Glomerular endothelial cell (primary cell): ENCODE measurements around the gene SMCO2. TPM values are rescaled to one million over a fixed set of nuclear protein-coding genes. Genes with fewer than 3 reads are reported as not detected.

Experiments
- DNase-seq: peaks from one replicate; pipeline ENCODE4 v3.0.0-alpha.2; 2011; ENCODE audit warnings: low read depth, low spot score; ENCODE audit errors: extremely low read depth
- total RNA-seq: library from RNA; depleted of rRNA; stranded (reverse); fragments of >200 nt; gene quantifications from 2 replicates; pipeline ENCODE4 v1.2.3, GENCODE V29; 2015

Gene SMCO2
- total RNA-seq, 1 donor from 2014 or later, result 0.88 TPM

DNA sequence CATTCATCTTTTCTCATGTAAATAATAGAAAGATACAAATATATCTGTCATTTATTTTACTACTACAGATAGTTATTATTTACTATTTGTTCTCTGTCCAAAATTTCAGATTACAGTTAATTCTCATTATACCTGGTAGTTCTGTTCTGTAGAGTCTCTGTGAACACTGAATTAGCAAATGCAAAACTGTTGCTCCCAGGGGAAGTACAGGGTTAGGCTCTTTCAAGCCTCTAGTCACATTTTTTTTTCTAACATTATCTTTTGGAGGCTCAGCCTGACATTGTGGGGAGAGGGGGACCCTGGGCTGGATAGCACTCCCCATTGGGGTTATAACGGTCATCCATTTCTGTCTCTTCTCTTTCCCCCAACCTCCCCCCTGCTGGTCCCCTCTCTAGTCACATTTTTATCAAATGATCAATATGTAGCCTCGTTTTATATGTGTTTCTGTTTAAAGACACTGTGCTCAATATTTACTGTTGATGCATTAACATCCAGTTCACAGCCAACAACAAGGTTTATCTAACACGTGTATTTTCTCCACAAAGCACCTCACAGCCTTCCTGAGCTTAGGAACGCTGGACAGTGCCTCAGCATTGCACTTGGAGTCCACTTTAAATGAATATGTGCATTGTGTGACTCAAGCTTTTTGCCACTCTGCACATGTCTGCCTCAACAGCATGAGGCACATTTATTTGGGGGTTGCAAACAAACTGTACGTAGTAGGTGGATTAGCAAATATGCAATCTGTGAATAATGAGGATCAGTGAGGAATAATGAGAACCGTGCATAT is 4.7 kb downstream of the SMCO2 start:
- DNase-seq, result no peak

GRCh38 chr12:27453421-27453820 is 6.9 kb downstream of the SMCO2 start:
- DNase-seq, result no peak

- no peak for DNase-seq
Observed at GRCh38 chr12:27455589-27455988, 9.1 kb downstream of the SMCO2 start.

GRCh38 chr12:27456618-27457017 is 10.1 kb downstream of the SMCO2 start:
- no peak for DNase-seq

DNA sequence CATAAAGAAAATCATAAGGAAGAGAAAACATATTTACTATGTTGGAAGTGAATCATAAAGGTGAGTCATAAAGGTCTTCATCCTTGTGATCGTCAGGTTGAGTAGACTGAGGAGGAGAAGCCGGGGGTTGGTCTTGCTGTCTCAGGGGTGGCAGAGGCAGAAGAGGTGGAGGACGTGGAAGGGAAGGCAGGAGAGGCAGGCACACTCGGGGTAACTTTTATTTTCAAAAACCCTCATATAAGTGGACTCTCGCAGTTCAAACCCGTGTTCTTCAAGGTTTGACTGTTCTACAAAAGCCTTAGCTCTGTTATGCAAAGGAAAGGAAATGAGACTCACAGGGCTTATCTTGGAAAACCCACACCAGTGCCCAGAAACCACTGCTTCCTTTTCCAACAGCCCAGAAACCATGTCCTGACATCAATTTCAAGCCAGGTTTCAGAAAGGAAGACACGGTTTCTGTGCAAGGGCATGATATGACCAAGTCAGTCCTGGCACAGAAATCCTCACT is 14.0 kb downstream of the SMCO2 start:
- DNase-seq, result peak; percentile 72

- DNase-seq, result peak; percentile 60
Observed at GRCh38 chr12:27462151-27462694, 15.7 kb downstream of the SMCO2 start.

- no peak for DNase-seq
Observed at GRCh38 chr12:27462851-27463250, 16.3 kb downstream of the SMCO2 start.

DNA sequence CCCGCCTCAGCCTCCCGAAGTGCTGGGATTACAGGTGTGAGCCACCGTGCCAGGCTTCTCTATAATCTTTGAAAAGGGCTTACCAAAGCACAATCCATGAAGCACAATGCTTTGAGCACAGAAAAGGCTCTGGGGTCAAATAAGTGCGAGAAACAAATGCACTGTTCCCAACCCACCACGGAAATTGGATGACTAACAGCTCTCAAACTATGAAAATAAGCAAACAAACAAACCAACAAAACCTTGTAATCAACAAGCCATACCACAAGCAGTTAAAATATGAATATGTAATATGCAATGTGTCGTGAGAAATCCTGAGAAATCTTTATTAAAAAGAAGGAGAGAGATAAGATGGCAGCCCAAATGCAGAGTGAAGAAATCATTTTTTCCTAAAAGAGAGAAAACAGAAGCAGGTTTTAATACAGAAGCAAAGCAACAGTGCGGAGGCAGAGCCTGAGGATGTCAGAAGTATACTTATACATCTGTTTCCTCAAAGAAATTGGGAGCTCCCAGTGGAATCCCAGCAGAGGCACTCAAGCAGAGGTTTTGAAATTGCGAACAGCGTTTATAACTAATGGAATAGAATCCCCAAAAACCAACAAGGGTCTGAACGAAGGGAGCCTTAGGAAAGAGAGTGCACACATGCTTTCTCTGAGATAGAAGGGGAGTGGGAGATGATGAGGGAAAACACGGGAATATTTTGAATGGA is 17.1 kb downstream of the SMCO2 start:
- no peak for DNase-seq

DNA sequence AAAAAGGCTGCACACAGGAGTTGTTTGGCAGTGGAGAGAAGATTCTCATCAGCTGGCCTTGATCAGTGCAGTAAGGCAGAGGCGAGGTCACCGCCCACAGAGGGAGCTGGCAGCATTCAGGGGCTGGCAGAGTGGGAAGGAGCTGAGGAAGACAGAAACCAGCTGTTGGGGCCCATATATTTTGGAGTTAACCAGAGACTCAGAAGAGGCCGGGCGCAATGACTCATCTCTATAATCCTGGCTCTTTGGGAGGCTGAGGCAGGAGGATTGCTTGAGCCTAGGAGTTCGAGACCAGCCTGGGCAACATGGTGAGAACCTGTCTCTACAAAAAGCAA is 17.7 kb downstream of the SMCO2 start:
- no peak for DNase-seq

DNA sequence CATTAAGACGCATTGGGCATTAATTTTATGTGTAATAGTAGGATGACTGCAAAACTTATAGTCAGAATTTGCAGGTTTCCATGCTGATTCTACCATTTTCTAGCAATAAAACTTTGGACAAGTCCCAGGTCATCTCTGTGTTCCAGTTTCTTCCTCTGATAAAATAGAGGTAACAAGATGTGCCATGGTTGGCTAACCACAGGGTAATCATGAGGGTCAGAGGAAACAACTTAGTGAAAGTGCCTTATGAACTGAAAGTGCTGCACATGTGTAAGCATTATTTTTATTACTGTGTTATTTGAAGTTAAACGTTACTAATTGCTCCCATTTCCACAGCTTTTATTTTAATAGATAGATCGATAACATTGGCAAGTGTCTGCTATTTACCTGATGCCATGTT is 21.1 kb downstream of the SMCO2 start:
- no peak for DNase-seq

DNA sequence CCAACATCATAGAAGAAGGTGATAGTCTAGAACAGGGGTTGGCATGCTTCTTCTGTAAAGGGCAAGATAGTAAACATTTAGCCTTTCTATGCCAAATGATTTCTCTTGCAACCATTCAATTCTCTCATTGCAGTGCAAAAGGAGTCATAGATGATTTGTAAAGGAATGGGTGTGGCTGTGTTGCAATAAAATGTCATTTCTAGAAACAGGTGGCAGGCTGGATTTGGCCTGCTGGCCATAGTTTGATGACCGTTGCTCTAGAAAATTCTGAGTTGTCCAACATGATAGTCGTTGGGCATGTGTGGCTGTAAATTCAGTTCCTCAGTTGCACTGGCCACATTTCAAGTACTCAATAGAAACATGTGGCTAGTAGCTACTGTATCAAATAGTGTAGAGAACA is 21.7 kb downstream of the SMCO2 start:
- DNase-seq, result no peak

DNA sequence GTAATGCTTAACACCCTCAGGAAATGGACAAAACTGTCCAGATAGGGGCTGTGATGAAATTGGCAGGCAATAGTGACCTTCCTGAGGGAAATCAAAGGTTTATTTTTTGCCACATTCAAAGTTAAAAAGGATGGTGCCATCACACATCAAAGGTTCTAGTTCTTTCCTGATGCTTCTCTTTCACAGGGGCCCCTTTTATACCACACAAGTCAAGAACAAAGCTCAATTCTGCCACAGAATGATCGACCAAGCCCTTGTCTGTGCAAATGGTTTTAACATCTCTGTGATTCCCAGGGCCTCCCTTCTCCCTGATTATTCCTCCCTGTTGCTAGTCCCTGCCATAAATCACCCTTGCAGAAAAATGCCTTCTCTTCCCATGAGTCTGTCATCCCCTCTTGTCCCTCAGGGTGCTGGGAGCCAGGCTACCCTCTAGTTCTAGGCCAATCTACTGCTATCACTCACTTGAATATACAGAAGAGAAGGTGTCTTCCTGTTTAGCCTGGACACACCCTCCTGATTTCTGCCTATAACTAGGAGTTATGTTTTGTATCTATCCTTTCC is 22.7 kb downstream of the SMCO2 start:
- DNase-seq, result no peak

GRCh38 chr12:27472604-27473003 is 26.1 kb downstream of the SMCO2 start:
- no peak for DNase-seq

DNA sequence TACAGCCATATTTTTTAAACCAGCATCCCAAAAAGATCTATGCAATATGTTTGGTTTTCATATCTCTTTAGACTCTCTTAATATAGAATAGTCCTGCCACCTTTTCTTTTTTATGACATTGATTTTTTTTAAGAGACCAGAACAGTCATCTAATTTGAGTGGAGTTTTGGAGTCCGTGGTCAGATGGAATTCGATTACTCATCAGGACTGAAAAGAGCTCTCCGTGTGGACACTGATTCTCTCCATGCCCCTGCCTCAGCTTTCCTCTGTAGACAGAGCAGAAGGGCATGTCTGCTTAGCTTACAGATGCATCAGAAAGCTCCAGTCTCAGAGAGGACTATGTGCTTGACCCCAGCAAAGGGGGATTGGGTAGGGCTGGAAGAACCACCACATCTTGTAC is 27.8 kb downstream of the SMCO2 start:
- DNase-seq, result no peak

GRCh38 chr12:27477049-27477448 is 30.5 kb downstream of the SMCO2 start:
- no peak for DNase-seq

DNA sequence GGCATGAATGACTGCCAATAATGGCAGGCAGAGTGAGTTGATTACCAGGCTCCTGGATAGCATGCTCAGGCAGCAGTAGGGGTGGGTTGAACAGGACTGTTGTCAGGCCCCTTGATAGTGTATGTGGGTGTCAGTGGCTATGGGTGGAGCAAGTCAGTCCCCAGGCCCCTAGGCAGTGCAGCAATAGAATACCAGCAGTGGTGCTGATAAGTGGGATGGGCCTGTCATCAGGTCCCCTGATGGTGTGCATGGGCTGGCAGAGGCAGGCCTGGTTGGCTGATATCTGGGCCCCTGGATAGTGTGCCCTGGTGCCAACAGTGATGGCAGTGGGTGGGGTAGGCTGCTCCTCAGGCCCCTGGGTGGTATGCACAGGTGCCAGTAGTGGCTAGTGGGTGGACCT is 32.4 kb downstream of the SMCO2 start:
- no peak for DNase-seq

DNA sequence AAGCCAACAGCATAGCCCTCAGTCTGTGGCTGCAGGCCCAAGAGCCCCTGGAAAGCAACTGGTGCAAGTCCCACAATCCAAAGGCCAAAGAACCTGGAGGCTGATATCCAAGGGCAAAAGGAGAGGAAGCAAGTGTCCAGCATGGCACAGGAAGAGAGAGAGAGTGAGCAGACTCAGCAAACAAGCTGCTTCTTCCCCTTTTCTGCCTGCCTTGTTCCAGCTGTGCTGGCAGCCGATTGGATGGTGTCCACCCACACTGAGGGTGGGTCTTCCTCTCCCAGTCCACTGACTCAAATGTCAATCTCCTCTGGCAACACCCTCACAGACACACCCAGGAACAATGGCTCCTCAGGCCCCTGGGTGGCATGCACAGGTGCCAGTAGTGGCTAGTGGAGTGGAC is 33.5 kb downstream of the SMCO2 start:
- no peak for DNase-seq

GRCh38 chr12:27486961-27487360 is 40.4 kb downstream of the SMCO2 start:
- no peak for DNase-seq

- DNase-seq, result no peak
Observed at GRCh38 chr12:27488479-27488878, 41.9 kb downstream of the SMCO2 start.

DNA sequence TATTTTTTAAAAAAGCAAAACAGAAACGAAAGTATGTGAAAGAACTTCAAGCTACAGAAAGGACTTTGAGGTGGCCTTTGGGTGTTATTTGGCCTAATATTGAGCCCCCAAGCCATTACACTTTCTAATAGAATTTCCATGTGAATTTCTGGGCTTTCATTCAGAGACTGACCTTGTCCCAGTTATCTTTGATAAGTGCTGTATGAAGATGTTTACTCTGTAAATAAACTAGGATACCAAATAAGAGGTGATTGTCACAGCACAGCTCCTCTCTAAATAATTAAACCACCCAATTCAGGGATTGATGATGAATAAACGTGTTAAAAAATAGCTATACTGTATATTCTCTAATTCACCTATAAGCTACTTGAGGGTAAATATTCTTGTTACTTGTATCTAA is 44.7 kb downstream of the SMCO2 start:
- no peak for DNase-seq

- no peak for DNase-seq
Observed at GRCh38 chr12:27493260-27493940, 46.9 kb downstream of the SMCO2 start.
